Measurements from ENCODE around the gene OVOL2. TPM values are rescaled to one million over a fixed set of nuclear protein-coding genes. Genes with fewer than 3 reads are reported as not detected.

Gene OVOL2
- total and polyA plus RNA-seq, 10 of the 15 experiments (the other 5 are each of a cell fraction or from before 2014, with no cell fraction given): not detected

GRCh38 chr20:18090044-18090443 lies 32.3 kb upstream of the OVOL2 start:
- no peak for FAIRE-seq
- POLR2A ChIA-PET: no interaction called here
- 3% methylated on average over 3 of the region's 3 CpGs for WGBS (ENCODE audit: insufficient coverage, insufficient replicate concordance, low lambda C conversion rate, missing lambda C conversion rate)

More at GRCh38 chr20:18090044-18090443, 32.3 kb upstream of the OVOL2 start:
- ChIA-PET SMC1A (ENCODE audit: uncharacterized antibody, unreplicated experiment) (no interaction called here), CTCF (no interaction called here), RAD21 (ENCODE audit: unreplicated experiment) (no interaction called here)
- no peak for TF ChIP-seq ETV6 (conservative IDR thresholded peaks at IDR 0.05 in 1 of 2, IDR thresholded peaks at IDR 0.05 in 1 of 2; ENCODE audit: borderline replicate concordance in 1 of 2, low read depth in 1 of 2)
- TF ChIP-seq LARP7 (IDR thresholded peaks at IDR 0.05): no peak
- TF ChIP-seq CHD4 (IDR thresholded peaks at IDR 0.05): no peak
- no peak for TF ChIP-seq CBFB (IDR thresholded peaks at IDR 0.05; ENCODE audit: low read depth)
- no peak for TF ChIP-seq SIN3A (IDR thresholded peaks at IDR 0.05; ENCODE audit: low read depth, low read length)
- TF ChIP-seq YY1 (IDR thresholded peaks at IDR 0.05; ENCODE audit: low read depth, low read length): no peak
- no peak for TF ChIP-seq SRF (IDR thresholded peaks at IDR 0.05; ENCODE audit: low read depth in 2 of 2, low read length in 2 of 2)
- no peak for TF ChIP-seq ZBED1 (IDR thresholded peaks at IDR 0.05; ENCODE audit: borderline replicate concordance)
- no peak for TF ChIP-seq POLR2AphosphoS2 (IDR thresholded peaks at IDR 0.05; ENCODE audit: low read depth, low read length)
- TF ChIP-seq ASH2L (IDR thresholded peaks at IDR 0.05; ENCODE audit: borderline replicate concordance, low read depth): no peak
- TF ChIP-seq, protein P1, sequence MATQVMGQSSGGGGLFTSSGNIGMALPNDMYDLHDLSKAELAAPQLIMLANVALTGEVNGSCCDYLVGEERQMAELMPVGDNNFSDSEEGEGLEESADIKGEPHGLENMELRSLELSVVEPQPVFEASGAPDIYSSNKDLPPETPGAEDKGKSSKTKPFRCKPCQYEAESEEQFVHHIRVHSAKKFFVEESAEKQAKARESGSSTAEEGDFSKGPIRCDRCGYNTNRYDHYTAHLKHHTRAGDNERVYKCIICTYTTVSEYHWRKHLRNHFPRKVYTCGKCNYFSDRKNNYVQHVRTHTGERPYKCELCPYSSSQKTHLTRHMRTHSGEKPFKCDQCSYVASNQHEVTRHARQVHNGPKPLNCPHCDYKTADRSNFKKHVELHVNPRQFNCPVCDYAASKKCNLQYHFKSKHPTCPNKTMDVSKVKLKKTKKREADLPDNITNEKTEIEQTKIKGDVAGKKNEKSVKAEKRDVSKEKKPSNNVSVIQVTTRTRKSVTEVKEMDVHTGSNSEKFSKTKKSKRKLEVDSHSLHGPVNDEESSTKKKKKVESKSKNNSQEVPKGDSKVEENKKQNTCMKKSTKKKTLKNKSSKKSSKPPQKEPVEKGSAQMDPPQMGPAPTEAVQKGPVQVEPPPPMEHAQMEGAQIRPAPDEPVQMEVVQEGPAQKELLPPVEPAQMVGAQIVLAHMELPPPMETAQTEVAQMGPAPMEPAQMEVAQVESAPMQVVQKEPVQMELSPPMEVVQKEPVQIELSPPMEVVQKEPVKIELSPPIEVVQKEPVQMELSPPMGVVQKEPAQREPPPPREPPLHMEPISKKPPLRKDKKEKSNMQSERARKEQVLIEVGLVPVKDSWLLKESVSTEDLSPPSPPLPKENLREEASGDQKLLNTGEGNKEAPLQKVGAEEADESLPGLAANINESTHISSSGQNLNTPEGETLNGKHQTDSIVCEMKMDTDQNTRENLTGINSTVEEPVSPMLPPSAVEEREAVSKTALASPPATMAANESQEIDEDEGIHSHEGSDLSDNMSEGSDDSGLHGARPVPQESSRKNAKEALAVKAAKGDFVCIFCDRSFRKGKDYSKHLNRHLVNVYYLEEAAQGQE (IDR thresholded peaks at IDR 0.05; ENCODE audit: low read depth, low read length): no peak
- no peak for TF ChIP-seq MYC (IDR thresholded peaks at IDR 0.05; ENCODE audit: insufficient read depth, insufficient read length, insufficient replicate concordance, low read length, severe bottlenecking)
- TF ChIP-seq RUNX3 (IDR thresholded peaks at IDR 0.05; ENCODE audit: low read length): no peak
- TF ChIP-seq, protein P2, sequence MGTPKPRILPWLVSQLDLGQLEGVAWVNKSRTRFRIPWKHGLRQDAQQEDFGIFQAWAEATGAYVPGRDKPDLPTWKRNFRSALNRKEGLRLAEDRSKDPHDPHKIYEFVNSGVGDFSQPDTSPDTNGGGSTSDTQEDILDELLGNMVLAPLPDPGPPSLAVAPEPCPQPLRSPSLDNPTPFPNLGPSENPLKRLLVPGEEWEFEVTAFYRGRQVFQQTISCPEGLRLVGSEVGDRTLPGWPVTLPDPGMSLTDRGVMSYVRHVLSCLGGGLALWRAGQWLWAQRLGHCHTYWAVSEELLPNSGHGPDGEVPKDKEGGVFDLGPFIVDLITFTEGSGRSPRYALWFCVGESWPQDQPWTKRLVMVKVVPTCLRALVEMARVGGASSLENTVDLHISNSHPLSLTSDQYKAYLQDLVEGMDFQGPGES (IDR thresholded peaks at IDR 0.05): no peak
- no peak for TF ChIP-seq KLF5 (IDR thresholded peaks at IDR 0.05; ENCODE audit: partially characterized antibody)
- TF ChIP-seq MTA2 (IDR thresholded peaks at IDR 0.05; ENCODE audit: low read depth): no peak
- no peak for TF ChIP-seq ZBTB33 (IDR thresholded peaks at IDR 0.05)
- no peak for TF ChIP-seq SP1 (IDR thresholded peaks at IDR 0.05; ENCODE audit: low read depth, low read length)
- no peak for TF ChIP-seq SREBF2 (IDR thresholded peaks at IDR 0.05; ENCODE audit: low read length)
- TF ChIP-seq NR2F1 (conservative IDR thresholded peaks at IDR 0.05): no peak
- H3K79me2 ChIP-seq (ENCODE audit: control insufficient read depth, insufficient read depth, low read length): no peaks in the 10 kb centered on the region
- ATAC-seq (no peak), DNase-seq (ENCODE audit: low read depth, low spot score) (no peak)
- no peaks in the 10 kb centered on the region for H3K4me1 ChIP-seq (ENCODE audit: control insufficient read depth, insufficient read depth, low read length)
- no peaks in the 10 kb centered on the region; a peak in 1 of 4 replicates for H3K27me3 ChIP-seq (replicated peaks in 1 of 2; ENCODE audit: control insufficient read depth in 2 of 2, insufficient read depth in 2 of 2, low read length in 1 of 2)
- no peak overlapping the region for H2AFZ ChIP-seq (ENCODE audit: control insufficient read depth, low read depth, low read length)
- no peak overlapping the region for H3K9ac ChIP-seq (ENCODE audit: control insufficient read depth, insufficient read depth, low read length)
- H3K4me2 ChIP-seq (ENCODE audit: control insufficient read depth, insufficient read depth): no peak overlapping the region
- H3K9me3 ChIP-seq (replicated peaks; ENCODE audit: control insufficient read depth, insufficient read depth, low read length): no peaks in the 10 kb centered on the region
- intact Hi-C loops (cut with micrococcal nuclease; ENCODE audit: unreplicated experiment): no loop called here
- H3K27ac ChIP-seq (ENCODE audit: control insufficient read depth, insufficient read depth): no peak overlapping the region
- no peak overlapping the region for H3K4me3 ChIP-seq
- no TSS peak for BruUV-seq (replicated peaks)
- H4K20me1 ChIP-seq (ENCODE audit: control insufficient read depth, insufficient read depth): no peaks in the 10 kb centered on the region
- in situ Hi-C loops (cut with MboI): no loop called here
- H3K36me3 ChIP-seq (ENCODE audit: control insufficient read depth in 2 of 2, insufficient read depth in 2 of 2, low read length in 1 of 2): no peaks in the 10 kb centered on the region
